OCI-M1 (cell line): ENCODE measurements around the gene NT5DC1.

Experiments
- DNase-seq: peaks from one replicate; lab custom pipeline; 2025; lab: John Stamatoyannopoulos, UW

Gene NT5DC1

DNA sequence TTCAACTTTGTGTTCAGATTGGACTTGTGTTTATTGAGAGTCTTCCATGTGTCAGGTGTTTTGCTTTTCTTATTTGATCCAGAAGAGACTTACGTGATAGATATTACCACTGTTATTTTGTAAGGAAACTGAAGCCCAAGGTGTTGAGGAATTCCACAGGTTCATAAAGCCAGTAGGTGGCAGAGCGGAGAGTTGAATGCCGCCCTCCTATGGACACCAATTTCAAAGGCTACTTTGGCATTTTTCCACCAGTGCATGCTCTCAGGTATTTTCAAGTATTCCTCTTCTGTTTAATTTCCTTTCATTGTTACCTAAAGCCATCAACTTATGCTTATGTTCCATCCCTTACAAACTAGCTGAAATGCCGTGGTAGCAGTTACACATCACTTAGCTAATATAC lies 39.3 kb downstream of the NT5DC1 start:
- DNase-seq, result peak; percentile 16

DNA sequence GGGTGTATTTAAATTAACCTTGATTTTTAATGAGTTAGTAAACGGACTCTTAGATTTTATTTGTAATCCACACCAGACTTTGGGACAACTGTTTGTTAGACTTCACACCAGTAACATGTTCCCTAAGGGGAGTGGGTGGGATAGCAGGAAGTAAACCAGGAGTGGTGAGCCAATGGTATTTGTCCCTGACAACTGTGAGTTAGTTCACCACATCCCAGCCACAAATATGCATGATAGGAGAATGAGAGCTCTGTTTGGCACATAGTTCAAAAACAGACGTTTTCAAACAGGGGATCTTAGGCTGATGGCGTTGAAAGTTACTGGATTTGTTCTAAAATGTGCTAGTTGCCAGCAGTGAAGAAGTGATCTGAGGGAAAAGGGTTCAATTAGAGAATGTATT lies 44.0 kb downstream of the NT5DC1 start:
- peak; percentile 43 for DNase-seq

DNA sequence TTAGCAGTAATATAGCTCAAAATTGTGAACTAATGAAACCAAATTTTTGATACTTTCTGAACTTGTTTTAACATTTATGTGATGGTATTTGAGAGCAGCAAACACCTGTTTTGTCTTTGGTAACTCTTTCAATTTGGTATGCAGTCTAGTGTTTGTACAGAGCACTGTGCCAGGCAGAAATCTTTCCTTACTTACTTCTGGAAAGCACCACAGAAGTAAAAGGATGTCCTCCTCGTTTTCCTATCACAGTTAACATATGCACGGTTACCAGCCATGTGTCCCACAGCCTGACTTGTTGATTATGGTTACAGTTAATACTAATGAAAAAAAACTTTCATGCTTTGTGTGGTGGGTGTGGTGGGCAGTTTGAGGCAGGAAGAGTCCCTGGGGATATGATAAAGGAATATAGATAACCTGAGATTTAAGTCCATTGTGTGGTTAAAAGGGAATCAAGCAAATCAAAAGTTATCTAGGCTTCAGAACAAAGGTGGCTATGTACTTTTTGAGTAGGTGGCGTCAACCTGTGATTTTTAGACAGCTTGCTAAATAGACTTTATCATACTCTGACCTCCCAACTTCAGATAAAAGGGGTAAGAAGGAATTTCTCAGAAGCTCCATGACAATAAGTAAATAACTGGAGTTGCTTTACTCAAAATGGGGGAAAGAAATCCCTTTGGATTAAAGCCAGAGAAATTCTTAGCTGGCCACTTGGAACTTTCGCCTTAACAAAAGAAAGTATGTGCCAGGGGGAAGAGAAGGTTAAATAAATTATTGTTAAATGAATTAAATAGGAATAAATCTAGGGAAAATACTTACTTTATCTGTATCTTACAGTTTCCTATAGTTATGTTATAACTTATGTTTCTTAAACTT lies 45.4 kb downstream of the NT5DC1 start:
- no peak for DNase-seq

DNA sequence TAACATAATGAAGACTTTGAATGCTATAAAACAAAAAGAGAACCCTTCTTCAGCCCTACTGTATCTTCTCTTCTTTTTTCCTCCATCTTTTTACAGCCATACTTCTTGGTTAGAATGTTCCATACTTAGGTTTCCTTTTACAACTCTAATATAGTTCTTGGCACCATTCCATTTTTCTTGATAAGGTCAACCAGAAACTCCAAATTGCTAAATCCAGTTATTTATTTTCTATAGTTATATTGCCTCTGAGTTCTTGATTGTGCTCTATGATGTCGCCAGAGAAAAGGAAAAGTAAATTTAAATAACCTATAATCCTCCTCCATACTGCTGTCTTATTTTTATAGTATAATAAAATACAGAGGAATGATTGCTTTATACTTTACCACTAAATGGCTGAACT lies 52.0 kb downstream of the NT5DC1 start:
- peak; percentile 11 for DNase-seq

DNA sequence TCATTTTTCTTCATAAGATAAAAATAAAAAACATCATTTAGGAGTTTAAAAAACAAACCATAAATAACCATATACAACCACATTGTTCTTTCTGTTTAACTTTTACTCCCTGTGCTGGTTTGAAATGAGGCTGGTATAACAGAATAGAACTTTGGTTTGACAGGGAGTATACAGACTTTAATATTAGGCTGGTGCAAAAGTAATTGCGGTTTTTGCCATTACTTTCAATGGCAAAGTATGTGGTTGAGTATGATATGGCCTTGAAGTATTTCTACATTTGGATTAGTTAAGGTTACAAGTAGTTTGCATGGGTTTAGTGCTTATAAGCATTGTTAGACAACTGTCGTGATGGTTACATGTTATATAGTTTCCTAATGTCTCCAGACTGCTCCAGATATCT lies 54.2 kb downstream of the NT5DC1 start:
- no peak for DNase-seq

DNA sequence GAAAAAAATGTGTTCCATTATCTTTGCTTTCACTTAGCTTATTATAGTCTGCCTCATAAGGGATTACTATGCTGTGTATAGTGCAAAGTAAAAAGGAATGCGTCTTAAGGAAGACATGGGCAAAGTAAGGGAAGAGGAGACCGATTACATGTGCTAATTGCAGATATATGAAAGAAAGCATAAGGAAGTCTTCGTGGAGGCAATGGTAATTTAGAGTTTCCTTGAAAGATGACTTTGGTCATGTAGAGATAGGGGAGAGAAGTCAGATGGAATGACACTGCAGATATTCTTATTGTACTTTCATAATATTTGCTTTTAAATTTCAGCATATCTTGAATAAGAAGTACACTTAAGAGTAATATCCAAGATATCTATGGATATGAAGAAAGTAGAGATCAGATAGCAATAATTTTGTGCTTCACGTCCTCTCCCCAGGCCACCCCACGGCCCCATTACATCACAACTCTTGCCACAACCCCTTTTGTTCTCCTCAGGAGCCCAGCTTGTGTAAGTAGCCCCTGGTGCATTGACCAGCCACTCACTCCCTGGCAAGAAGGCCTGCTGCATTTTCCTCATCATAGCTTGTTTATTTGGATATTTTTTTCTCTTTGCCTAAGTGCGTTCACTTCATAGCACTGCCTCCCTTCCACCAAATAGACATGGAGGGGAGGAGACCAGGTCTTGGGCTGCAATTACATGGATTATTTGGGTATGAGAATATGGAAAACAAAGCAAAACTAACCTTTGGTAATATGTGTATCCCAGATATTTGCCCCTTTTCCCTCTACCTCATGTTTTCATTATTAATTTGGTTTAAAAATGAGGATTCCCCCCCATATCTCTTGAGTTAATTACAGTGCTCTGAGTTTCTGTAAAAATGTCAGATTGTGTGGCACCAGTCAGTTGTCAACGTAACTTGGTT lies 56.0 kb downstream of the NT5DC1 start:
- peak; percentile 81 for DNase-seq

DNA sequence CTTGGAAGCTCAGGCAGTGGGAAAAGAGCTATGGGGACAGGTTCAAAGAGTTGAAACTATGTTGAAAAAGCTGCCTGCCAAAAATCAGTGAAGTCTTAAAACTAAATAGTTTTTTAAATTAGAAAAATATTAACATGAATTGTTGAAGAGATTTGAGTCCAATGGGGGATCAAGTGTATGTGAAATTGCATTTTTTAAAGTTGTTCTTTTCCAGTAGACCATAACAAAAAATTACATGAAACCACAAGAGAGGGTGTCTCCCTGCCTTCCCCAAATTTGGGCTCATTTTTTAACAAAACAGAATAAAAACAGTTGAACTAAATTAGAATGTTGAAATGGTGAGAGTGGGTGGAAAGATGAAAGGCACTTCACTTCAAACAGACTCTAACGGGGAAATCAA lies 56.7 kb downstream of the NT5DC1 start:
- no peak for DNase-seq

DNA sequence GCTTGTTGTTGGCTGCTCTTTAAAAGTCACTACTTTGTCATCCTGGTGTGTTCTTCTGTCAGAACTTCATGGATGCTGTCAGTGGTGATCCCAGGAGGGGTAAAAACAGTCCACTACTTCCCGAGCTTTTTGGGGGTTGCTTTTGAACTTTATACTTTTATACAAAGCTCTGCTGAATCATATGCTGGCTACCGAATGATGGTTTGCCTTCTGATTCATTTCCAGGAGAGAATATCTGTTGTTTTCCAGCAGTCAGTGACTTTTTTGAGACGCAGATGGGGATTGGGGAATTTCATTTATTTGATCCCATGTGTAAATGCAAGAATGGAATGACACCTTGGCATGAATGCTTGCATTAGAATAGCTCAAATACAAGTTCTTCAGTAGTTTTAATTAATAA lies 58.0 kb downstream of the NT5DC1 start:
- DNase-seq, result no peak

DNA sequence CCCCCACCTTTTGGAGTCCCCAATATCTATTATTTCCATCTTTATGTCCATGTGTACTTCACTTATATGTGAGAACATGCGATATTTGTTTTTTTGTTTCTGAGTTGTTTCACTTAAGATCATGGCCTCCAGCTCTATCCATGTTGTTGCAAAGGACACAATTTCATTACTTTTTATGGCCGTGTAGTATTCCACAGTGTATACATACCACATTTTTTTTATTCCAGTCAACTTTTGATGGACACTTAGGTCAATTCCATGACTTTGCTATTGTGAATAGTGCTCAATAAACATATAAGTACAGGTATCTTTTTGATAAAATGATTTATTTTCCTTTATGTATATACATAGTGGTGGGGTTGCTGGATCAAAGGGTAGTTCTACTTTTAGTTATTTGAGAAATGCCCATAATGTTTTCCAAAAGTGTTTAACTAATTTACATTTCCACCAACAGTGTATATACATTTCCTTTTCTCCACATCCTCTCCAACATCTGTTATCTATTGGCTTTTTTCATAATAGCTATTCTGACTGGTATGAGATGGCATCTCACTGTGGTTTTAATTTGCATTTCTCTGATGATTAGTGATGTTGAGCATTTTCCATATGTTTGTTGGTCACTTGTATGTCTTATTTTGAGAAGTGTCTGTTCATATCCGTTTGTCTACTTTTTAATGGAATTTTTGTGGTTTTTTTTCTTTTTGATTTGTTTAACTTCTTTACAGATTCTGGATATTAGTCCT lies 59.3 kb downstream of the NT5DC1 start:
- no peak for DNase-seq

DNA sequence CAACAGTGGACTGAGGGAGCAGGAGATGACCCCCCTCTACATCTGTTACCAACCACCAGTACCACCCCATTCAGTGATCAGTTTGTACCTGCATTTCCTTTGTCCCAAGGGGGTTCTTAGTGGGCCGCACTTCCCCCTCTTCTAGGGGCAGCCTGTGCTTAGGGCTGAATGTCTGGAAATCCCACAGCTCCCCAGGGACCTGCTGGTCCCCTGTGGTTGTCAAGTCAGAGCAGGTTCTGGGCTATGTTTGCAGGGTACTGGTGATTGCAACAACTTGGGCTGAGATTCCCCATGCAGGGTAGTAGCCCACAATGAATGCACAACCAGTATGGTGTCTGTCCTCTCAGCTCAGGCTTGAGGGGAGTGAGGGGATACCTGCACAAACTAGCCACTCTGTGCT lies 64.9 kb downstream of the NT5DC1 start:
- DNase-seq, result no peak

DNA sequence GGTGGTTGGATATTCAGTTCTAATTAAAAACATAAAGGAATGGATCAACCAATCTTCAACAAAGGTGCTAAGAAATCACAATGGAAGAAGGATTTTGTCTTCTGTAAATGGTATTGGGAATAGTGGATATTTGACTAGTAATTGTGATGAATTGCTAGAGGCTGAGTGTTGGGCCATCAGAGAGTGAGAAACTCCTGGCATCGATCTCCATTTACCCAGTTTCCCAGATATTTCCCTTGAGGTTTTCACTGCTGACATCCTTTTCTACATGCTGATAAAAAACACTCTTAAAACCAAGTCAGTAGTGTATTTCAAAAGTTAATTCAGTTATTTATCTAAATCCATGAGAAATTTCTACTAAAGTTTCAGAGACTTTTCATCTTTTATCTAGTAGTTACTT lies 65.7 kb downstream of the NT5DC1 start:
- DNase-seq, result no peak

DNA sequence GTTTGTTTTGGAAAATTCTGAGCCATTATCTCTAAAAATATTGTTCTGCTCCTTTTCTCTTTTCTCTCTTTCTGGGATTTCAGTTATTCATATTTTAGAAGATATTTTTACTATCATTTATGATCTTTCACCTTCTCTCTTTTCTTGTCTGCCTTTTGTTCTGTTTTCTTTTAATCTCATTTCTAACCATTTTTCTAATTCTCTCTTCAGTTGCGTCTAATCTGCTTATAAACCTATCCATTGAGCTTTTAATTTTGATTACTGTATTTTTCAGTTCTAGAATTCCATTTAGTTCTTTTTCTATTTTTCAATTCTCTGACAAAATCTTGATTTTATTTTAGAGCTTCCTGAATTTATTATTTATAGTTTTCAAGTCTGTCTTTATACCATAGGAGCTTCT lies 67.5 kb downstream of the NT5DC1 start:
- no peak for DNase-seq

DNA sequence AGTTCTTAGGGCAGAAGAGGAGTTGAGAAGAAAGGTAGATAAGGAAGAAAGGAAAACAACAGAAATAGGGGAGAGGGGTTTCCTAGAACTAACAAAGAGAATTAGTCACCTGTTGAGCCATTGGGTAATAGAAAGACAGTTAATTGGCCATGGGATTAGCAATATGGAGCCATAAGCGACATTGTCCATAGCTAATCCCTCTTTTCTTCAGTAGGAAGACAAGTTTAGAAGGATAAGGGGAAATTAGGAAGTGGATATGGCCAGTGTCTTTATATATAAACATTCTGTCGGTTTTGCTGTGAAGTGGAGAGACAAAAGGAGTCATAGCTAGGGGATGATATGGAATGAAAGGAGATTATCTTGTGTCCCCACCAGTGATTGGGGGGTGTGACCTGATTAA lies 69.2 kb downstream of the NT5DC1 start:
- no peak for DNase-seq

DNA sequence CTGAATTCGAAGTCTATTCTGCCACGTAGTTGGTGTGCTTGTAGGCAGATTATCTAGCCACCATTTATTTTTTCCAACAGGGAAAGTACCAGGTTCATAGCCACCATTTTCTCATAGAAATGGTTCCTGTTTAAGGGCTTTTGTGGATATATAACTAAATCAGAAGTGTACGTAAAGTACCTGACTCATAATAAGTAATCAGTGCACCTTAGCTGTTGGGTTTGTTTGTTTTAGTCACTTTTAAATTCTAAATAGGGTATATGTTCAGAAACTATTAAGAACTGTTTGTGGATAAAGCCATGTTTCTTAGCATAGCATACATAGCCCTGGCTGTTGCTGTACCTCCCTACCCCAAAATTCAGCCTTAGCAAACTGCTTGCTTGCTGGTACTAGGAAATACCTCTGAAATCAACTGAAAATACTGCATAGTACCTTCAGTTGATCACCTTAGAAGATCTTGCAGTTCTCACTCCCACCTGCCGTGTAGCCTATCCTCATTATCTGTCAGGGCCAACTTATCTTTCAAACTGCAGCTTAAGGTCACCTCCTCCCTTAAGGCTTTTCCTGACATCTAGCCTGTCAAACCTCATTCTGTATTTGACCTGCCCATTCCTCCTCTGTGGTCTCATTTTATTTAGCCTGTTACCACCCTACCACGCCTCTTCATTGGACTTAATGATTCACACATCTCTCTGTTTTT lies 69.9 kb downstream of the NT5DC1 start:
- no peak for DNase-seq

DNA sequence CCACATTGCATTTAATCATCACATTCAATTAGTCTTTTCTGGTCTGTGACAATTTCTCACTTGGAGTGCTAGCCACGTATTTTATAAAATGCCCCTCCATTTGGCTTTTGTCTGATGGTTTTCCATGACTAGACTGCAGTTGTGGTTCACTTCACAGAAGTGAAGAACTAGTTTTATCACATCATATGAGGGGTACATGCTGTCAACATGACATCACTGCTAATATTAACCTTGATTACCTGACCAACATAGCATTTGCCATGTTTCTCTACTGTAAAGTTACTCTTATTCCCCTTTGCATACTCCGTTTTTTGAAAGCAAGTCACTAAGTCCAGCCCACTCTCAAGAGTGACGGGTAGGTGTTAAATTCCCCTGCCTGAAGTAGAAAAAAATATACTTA lies 73.3 kb downstream of the NT5DC1 start:
- DNase-seq, result no peak

DNA sequence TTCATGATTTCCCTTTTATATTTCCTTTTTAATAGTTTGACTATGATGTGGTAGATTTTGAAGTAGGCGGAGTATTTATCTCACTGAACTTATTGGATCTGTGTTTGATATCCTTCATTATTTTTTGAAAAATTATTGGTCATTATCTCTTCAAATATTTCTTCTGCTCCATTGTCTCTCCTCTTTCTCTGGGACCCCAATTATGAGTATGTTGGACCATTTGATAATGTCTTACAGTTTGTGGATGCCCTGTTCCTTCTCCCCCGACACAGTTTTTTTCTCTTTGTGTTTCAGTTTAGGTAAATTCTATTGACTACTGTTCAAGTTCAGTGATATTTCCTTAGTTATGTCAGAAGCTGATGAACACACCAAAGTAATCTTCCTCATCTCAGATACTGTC lies 74.7 kb downstream of the NT5DC1 start:
- DNase-seq, result no peak

DNA sequence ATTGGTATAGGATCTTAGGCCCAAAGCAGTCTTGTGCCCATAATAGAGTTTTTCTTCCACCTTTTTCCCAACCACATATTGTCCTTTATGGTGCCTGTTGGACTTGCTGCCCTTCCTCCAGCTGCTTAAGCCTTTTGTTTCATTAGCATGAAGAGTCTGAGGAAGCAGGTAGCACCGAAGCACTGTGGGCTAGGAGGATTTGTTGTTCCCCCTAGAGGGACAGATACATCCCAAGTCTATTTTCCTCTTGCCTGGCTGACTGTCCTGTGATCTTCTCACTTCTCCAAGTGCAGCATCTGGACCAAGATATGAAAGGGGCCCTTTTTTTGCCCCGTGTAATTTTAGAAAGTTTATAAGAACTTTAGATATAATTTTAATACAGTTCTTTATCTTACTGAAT lies 75.9 kb downstream of the NT5DC1 start:
- DNase-seq, result no peak

DNA sequence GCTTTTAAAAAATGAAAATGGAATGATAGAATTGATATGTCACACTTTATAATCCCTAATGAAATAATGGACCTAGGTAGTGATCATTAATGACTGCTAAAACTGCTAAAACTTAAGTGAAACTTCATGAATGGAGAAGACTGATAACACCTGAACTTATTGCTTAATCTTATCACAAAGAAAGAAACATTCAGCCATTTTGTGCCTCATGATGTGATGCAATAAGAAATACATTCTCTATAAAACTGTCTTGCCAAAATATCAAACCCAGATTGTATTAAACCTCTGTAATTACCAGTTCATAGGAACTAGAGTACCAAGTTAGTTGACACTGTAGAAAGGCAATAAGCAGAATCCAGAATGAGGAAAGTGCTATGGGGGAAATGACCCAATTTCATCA lies 79.7 kb downstream of the NT5DC1 start:
- DNase-seq, result peak; percentile 32

DNA sequence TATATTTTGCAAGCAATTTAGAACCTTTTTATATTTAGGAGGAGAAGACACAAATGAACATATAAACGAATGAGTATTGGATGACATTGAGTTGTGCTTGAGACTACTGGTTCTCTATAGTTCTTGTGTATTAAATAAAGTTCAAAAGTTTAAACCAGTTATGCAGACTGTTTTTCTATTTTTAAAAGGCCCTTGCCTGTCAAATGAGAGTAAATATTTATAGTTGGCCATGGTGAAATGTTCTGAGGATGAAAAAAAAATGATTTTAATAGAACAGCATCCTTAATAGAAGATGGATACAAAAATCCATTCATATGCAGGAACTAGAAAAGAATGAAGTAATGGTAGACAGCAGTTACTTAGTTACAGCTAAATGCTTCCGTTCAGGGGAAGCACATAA lies 88.8 kb downstream of the NT5DC1 start:
- no peak for DNase-seq

DNA sequence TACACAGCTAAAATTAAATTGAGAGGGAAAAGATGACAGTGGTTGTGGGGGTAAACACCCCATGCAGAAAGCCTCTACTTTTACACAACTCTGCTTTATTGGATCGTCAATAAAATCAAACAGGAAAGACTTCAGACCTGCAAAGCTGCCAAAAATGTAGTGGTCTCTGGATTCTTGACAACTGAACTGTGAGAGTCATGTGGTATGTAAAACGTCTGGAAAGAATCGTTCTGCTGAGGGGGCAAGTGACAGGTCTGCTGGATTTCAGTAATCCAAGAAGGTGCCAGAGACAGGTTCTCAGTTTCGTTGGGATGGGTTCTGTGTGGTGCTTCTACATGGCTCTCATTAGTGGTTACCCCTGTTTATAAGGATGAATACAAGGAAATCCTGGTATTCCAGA lies 89.9 kb downstream of the NT5DC1 start:
- no peak for DNase-seq

DNA sequence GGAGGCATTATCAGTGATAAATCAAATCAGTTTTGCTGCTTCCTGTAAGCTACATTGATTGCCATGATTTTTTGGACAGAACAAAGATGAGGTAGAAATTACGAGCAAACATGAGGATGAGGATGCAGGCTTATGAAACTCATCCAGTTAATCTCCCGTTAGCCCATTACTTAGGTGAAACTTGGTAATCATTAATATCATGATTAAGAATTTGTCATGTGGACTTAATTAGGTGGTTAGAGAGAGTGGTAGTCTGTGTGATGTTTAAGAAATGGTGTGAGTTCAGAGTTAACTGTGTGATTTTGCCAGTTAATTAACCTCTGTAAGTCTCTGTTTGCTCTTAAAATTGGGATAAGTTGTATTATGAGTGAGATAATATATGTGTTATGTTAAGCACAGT lies 91.2 kb downstream of the NT5DC1 start:
- no peak for DNase-seq

DNA sequence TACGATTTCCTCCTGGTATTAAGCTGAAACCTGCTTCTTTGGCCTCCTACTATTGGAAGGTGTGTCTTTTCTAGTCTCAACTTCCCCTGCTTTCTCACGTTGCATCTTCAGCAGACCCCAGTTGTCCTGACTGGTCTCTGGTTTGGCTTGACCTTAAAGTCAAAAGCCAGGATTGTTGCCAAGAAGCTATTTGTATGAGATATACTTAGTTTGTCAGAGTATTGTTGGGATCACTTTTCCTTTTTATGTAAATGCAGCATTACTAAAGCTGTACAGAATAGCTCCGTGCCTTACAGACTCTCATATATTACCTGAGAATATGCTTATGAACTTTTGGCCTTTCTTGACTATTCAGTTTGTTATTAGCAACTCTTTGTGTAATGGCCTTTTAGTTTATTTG lies 92.1 kb downstream of the NT5DC1 start:
- DNase-seq, result no peak
